BE2C (cell line): ENCODE measurements around the gene MYO5A.
"Not testable (repeated sequence)": the region's sequence is repeated elsewhere in the genome, so short reads cannot be mapped to it uniquely, and the experiment has no call there.

Source experiments
- DNase-seq: peaks from one replicate; pipeline ENCODE4 v3.0.0-alpha.2; 2020
- H3K27me3 ChIP-seq: fragments of 250-450 bp; sonication (Bioruptor Pico); 2 replicates; pipeline ENCODE4 v1.5.1; 2020; ENCODE audit warnings: mild to moderate bottlenecking
- H3K36me3 ChIP-seq: fragments of 250-450 bp; sonication (Bioruptor Pico); 2 replicates; pipeline ENCODE4 v1.5.1; 2020; ENCODE audit warnings: mild to moderate bottlenecking
- H3K4me1 ChIP-seq: fragments of 250-450 bp; sonication (Bioruptor Pico); 2 replicates; pipeline ENCODE4 v1.5.1; 2020
- H3K4me3 ChIP-seq: 2 replicates; pipeline ENCODE4 v1.5.1; 2011; ENCODE audit warnings: low read depth, low read length
- H3K9me3 ChIP-seq: fragments of 250-450 bp; sonication (Bioruptor Pico); 2 replicates; pipeline ENCODE4 v1.5.1; 2020
- TF ChIP-seq, protein P1 (sequence below): IDR thresholded peaks from 2 replicates; pipeline ENCODE4 v1.5.1; 2012; ENCODE audit warnings: mild to moderate bottlenecking, low read depth, low read length

Gene MYO5A

GRCh38 chr15:52445553-52445952 is 83.1 kb downstream of the MYO5A start:
- no peaks in the 10 kb centered on the region for H3K27me3 ChIP-seq
- no peaks in the 10 kb centered on the region for H3K4me1 ChIP-seq
- no peak for DNase-seq
- no peak overlapping the region for H3K4me3 ChIP-seq
- no peaks in the 10 kb centered on the region for H3K36me3 ChIP-seq
- TF ChIP-seq, protein P1, sequence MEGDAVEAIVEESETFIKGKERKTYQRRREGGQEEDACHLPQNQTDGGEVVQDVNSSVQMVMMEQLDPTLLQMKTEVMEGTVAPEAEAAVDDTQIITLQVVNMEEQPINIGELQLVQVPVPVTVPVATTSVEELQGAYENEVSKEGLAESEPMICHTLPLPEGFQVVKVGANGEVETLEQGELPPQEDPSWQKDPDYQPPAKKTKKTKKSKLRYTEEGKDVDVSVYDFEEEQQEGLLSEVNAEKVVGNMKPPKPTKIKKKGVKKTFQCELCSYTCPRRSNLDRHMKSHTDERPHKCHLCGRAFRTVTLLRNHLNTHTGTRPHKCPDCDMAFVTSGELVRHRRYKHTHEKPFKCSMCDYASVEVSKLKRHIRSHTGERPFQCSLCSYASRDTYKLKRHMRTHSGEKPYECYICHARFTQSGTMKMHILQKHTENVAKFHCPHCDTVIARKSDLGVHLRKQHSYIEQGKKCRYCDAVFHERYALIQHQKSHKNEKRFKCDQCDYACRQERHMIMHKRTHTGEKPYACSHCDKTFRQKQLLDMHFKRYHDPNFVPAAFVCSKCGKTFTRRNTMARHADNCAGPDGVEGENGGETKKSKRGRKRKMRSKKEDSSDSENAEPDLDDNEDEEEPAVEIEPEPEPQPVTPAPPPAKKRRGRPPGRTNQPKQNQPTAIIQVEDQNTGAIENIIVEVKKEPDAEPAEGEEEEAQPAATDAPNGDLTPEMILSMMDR = no peak
- H3K9me3 ChIP-seq = 0 out of 2 replicates have a peak, but pooled peaks cover 3% of the 10 kb centered on the region

DNA sequence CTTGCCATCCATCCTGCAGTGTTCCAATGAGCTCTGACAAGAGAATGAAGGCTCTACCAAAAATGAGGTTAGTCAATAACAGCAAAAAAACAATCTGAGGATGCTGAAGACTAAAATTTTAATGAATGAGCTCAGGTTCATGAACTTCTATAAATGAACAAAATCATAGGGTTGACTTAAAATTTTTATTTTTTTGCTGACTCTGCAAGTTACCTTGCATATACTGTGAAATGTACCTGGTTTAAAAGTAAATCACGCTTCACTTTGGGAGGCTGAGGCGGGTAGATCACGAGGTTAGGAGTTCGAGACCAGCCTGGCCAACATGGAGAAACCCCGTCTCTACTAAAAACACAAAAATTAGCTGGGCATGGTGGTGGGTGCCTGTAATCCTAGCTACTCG is 85.5 kb downstream of the MYO5A start:
- DNase-seq, H3K27me3 ChIP-seq, H3K4me3 ChIP-seq: not testable (repeated sequence)

DNA sequence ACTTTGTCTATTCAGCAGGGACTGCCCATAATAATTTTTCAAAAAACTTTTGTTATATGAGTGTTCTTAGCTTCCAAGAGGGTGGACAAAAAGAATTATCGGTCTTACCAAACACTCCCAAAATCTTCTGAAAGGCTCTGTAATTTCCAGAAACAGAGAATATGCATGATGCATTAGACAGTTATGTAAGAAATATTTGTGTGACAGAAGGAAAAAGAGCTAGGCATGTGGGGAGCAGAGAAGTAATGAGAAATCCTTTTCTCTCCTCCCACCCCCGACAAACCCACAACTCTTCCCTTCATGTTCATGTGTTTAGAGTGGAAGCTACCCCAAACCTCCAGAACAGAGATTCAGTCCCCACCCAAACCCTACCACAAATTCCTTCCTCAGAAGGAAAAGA is 86.8 kb downstream of the MYO5A start:
- H3K36me3 ChIP-seq = no peaks in the 10 kb centered on the region
- TF ChIP-seq, protein P1 = no peak
- H3K4me3 ChIP-seq = no peak overlapping the region
- no peaks in the 10 kb centered on the region for H3K4me1 ChIP-seq
- H3K27me3 ChIP-seq = no peaks in the 10 kb centered on the region
- 0 out of 2 replicates have a peak, but pooled peaks cover 3% of the 10 kb centered on the region for H3K9me3 ChIP-seq
- DNase-seq = no peak

More for the DNA sequence above, 85.5 kb downstream of the MYO5A start:
- not testable (repeated sequence) for H3K36me3 ChIP-seq, H3K4me1 ChIP-seq, H3K9me3 ChIP-seq

DNA sequence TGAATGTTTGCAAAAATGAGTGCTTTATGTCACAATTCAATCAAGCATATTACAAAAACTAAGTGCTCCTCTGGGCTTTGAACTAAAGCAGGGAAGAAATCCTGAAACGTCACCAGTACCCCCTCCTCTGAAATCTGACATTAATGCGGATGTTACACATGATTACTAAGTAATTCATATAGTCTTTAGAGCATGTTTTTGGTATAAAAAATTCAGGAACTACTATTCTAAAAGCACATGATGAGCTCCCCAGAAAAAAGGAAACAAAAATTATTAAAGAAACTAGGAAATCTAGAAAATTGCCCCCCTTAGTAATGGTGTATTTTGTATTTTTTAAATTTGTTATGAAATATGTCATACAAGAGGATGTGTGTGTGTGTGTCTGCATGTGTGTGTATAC is 87.7 kb downstream of the MYO5A start:
- Histone ChIP-seq H3K4me1 (no peaks in the 10 kb centered on the region), H3K9me3 (no peaks in the 10 kb centered on the region), H3K4me3 (no peak overlapping the region), H3K27me3 (no peaks in the 10 kb centered on the region), H3K36me3 (no peaks in the 10 kb centered on the region)
- DNase-seq = no peak
- TF ChIP-seq, protein P1 = no peak

DNA sequence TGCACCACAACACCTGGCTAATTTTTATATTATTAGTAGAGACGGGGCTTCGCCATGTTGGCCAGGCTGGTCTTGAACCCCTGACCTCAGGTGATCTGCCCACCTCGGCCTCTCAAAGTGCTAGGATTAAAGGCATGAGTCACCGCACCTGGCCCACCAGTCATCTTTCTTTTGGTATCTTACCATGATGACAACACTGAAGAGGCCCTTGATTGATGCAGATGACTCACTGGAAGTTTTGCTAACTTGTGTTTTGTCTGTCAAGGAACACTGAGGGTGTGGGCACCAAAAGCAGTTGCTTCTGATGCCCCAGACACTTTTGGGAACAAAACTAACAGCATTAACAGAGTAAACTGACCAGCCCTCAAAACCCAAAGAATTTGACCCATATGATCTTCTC is 88.3 kb downstream of the MYO5A start:
- Histone ChIP-seq H3K27me3 (no peaks in the 10 kb centered on the region), H3K9me3 (no peaks in the 10 kb centered on the region; the same call in 1 of the 2 replicates), H3K36me3 (no peaks in the 10 kb centered on the region), H3K4me3 (no peak overlapping the region), H3K4me1 (no peaks in the 10 kb centered on the region)
- no peak for DNase-seq
- TF ChIP-seq, protein P1 = no peak

DNA sequence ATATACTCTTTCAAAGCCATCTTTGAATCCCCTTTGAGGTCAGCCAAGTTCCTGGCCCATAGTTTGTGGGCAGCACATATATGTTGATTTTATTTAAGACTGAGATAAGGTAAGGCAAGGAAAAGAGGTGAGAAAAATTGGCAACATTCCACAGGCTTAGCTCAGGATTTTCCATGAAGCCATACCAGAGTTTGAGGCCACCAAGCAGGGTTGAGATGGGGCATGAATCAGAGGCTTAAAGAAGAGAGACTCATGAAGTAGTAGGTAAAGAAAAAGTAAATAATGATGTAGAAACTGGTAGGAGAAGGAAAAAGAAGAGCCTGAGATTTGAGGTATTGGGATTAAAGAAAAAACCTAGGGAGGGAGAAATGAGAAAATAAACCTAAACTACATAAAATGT is 89.2 kb downstream of the MYO5A start:
- H3K4me1 ChIP-seq = no peaks in the 10 kb centered on the region
- H3K27me3 ChIP-seq = no peaks in the 10 kb centered on the region
- H3K36me3 ChIP-seq = no peaks in the 10 kb centered on the region
- H3K9me3 ChIP-seq = no peaks in the 10 kb centered on the region; the same call in 1 of the 2 replicates
- no peak overlapping the region for H3K4me3 ChIP-seq
- TF ChIP-seq, protein P1 = no peak
- no peak for DNase-seq

- not testable (repeated sequence) for H3K36me3 ChIP-seq, H3K9me3 ChIP-seq, H3K4me3 ChIP-seq, H3K27me3 ChIP-seq, DNase-seq, H3K4me1 ChIP-seq
These were observed 89.6 kb downstream of the MYO5A start for GRCh38 chr15:52439042-52439441.
